CD4-positive, alpha-beta T cell treated with Interferon alpha-2 for 1 hour (primary cell): Measurements from ENCODE around the gene C19orf53.
A peak's percentile ranks its signal among the peaks of the same experiment; 100 is the strongest.
"Not testable (repeated sequence)": the region's sequence is repeated elsewhere in the genome, so short reads cannot be mapped to it uniquely, and the experiment has no call there.

ENCODE experiments used
- DNase-seq, 2 donors: peaks; one replicate each; pipeline ENCODE4 v3.0.0-alpha.2; 2020 to 2022

The C19orf53 gene

DNA sequence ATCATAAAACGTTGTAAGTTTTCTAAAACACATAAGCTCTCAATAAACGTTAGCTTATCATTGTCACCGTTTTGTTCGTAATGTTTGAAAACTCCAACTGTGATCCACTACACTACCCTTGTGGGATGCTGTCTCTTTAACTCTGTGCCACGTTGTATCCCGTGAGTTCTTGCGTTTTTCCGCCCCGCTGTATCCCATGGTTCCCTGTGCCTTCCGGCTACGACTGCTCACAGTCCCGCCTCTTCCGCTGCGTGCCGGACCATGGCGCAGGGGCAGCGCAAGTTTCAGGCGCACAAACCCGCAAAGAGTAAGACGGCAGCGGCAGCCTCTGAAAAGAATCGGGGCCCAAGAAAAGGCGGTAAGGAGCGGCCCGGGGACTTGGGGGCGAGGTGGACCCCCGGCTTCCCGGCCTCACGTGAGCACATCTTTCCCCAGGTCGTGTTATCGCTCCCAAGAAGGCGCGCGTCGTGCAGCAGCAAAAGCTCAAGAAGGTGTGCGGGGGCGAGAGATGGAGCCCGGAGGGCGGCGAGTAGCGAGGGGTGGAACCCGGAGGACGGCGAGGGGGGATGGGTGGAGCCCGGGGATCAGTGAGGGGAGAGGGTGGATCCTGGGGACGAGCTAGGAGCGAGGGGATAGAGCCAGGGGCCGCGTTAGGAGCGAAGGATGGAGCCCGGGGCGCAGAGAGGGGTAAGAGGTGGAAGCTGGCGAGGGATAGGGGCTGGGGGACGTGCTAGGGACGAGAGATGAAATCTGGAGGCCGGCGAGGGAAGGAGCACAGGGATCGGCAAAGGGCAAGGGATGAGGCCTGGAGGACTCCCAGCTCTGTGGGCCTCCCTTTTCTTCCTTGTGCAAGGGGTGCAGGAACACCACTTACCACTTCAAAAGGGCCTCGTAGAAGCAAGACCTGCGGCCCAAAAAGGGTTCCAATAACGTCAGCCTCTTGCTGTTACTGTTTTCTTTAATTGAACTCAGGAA is at the start of gene C19orf53:
Gene C19orf53, plus strand, starts transcription at position 240 of the 975 bp plus-strand sequence. Its CDS starts 22 bp downstream, at position 262.
- DNase-seq = peak; percentile 87 to 91

DNA sequence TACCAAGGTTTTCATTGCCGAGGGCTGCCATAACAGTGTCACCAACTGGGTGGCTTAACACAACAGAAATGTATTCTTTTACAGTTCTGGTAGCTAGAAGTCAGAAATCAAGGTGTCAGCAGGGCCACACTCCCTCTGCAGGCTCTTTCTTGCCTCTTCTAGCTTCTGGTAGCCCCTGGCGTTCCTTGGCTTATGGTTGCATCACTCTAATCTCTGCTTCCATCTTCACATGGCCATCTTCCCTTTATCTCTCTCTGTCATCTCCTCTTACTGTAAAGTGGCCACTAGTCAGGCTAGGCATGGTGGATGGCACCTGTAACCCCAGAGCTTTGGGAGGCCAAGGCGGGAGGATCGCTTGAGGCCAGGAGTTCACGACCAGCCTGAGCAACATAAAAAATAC is 47.9 kb upstream of the C19orf53 start:
- DNase-seq = no peak

DNA sequence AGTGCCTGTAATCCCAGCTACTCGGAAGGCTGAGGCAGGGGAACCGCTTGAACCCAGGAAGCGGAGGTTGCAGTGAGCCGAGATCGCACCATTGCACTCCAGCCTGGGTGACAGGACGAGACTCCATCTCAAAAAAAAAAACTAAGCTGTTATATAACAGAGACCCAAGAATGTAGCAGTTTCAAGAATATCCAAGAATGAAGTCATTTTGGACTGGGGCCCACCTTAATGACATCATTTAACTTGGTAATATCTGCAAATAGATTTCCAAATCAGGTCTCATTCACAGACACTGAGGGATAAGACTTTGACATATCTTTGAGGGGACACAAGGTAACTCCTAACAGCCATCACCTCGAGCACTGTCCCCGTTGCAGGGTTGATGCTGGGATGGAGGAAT is 46.5 kb upstream of the C19orf53 start:
- DNase-seq = no peak

DNA sequence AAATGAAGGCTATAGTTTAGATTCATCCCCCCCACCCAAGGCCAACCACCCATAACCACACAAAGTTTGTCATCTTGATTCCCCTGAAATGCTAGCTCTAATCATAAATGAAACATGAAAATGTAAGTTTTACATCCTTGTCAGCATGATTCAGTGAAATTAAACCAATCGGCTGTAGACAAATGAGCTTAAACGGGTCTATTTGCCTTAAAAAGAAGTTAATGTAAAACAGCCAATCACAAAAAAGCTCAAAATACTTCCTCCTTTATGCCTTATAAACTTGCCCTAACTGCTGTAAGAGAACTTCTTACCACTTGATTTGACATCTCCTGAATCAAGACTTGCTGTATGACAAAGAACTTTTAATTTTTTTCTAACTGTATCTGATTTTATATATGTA is 44.4 kb upstream of the C19orf53 start:
- no peak for DNase-seq

DNA sequence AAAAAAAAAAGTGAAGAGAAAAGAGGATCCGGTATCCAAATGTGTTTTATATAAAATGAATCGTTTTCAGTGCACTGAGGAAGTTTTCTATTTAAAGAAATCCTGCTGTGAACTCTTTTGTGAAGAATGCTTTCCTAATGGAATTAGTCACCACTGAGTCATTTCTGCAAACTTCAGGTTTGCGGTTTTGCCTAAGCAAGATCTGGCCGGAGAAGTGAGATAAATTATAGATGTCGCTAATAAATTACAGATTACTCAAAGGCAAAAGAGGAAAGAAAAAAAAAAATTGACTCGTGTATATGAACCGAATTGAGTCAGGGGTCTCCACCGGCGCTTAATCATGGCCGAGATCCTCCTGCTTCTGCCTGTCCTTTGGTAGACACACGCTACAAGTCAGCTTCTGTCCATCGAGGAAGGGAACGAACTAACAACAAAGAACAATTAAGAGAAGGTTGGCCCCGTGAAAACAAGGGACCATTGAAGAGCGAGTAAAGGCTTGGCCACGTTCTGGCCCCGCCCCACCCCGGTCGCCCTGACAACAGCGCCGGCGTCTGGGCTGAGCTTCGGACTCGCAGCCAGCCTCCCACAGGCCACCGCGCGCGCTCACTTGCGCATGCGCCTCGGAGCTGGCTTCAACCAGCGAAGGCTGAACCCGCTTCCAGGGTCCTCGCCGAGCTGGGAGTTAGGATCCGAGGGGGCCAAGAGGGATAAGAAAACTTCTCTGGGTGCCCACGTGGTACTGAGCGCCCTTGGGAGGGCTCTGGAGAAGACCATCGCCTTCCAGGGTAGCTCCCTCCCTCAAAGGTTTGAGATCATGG is 42.9 kb upstream of the C19orf53 start:
- DNase-seq = peak; percentile 93 to 95

DNA sequence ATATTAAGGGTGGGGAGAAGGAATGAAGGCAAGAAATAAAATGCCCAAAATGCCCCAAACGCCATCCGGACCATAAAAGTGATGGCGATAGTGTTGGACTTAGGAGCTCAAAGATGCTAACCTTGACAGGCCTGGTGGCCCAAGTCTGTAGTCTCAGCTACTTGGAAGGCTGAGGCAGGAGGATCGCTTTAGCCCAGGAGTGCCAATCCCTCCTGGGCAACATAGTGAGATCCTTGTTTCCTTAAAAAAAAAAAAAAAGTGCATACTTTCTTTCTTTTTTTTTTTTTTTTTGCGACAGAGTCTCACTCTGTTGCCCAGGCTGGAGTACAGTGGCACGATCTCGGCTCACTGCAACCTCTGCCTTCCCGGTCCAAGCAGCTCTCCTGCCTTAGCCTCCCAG is 41.9 kb upstream of the C19orf53 start:
- no peak for DNase-seq

DNA sequence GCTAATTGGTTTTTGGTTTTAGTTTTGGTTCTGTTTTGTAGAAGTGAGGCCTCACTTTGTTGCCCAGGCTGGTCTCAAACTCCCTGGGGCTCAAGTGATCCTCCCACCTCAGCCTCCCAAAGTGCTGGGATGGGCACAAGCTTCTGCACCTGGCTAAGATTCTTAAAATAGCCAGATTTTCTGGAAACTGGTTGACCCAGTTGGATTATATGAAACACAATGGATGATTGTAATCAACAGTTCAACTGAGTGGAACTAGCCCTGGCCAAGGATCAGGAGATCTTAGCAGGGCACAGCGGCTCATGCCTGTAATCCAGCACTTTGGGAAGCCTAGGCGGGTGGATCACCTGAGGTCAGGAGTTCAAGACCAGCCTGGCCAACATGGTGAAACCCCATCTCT is 39.5 kb upstream of the C19orf53 start:
- DNase-seq = no peak

DNA sequence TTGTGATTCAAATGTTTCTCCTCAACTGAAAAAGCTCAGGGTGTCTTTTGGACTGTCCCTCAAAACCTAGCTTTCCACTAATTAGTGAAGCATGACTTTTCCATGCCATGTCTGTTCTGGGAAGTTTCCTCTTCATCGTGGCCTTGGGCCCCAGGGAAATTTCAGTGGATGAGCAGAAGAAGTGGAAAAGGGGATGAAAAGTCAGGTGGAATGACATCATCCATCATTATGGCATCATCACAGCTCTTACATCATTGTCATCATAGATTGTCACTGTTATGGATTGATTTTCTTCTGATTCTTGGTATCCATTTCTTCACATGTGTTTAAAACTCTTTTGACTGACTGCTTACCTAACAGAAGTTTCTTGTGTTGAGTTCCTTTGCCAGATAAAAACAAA is 36.2 kb upstream of the C19orf53 start:
- DNase-seq = no peak

DNA sequence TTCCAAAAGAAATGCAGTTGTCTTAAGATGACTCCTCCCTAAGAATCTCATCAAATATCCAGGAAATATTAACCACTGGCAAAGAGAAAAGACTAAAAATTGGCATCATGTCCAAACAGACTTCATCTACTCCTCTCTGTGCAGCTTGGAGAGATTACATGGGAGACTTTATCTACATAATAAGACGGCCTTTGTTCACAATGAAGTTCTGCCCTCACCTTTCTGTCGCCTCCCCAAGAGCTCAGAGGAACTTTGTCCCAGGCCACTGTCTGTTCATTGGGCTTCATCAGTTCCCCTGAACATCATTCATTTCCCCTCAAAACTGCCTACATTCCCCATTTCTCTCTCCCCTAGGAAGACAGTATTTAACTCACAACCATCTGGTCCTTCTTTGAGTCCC is 32.4 kb upstream of the C19orf53 start:
- no peak for DNase-seq

DNA sequence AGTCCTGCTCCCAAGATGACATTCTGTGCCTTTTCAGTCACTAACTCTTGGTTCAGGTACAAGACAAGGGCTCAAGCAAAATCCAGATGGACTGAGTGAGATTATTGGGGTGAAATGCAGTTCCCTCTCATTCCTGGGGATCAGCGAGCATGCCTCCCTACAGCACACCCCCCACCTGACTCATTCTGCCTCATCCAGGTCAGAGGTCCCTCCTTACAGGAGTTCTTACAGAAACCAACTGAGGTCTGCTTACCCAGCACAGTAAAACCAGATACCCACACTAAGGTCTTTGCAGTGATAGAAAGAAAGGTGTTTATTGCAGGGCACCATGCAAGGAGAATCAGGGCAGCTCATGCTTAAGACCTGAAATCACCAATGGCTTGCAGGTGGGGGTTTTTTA is 31.5 kb upstream of the C19orf53 start:
- no peak for DNase-seq

DNA sequence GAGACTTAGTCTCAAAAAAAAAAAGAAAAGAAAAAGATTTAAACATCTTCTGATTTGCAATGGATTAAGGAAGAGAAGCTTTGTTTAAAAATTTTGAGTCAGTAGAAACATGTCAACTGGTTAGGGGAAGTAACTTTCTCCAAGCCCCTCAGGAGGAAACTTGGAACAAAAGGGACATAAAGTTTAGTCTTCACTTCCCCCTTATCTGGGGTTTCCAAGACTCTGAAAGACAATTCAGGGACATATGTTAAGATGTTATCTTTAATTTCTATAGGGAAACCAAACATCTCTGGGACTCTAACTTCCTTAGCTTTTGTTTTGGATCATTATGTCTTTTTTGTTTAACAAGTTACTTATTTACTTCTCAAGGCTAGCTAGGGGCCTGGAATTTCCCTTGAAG is 30.1 kb upstream of the C19orf53 start:
- no peak for DNase-seq

DNA sequence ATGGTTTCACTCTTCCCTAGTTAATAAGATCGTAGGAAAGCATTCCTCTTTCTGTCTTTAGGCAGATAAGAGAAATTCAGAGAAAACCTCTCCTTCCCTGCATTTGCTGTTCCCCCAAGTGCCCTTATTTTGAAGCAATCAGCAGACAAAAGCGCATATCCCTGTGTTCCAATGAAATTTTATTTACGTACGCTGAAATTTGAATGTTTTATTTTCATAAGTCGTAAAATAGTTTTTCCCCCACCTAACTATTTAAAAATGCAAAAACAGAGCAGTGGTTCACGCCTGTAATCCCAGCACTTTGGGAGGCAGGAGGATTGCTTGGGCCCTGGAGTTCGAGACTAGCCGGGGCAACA is 27.2 kb upstream of the C19orf53 start:
- DNase-seq = no peak

DNA sequence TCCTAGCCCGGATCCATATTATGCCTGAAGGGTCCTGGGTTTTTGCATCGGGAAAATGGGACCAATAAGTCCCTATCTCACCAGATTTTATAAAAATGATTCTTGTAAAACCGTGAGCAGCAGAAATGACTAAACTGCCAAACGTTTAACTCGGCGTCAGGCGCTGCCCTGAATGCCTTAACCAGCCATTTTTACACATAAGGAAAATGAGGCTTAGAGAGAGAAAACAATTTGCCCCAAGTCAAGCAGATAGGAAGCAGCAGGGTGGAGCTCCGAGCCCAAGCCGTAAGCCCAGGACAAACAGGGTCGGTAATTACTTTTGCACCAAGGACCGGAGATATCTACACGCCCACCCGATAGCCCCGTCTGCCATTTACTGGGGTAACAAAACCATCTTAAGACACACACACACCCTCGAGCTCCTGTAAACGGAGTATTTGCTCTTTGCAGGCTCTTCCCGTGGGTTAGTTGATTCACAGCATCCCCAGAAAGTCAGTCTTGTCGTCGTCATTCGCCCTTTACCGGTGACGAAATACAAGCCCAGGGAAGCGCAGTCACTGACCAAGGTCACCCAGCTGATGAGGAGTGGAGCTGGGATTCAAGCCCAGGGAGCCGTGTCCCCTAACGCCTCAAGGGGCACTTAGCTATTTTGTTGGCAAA is 26.0 kb upstream of the C19orf53 start:
- peak; percentile 23 to 36 for DNase-seq

DNA sequence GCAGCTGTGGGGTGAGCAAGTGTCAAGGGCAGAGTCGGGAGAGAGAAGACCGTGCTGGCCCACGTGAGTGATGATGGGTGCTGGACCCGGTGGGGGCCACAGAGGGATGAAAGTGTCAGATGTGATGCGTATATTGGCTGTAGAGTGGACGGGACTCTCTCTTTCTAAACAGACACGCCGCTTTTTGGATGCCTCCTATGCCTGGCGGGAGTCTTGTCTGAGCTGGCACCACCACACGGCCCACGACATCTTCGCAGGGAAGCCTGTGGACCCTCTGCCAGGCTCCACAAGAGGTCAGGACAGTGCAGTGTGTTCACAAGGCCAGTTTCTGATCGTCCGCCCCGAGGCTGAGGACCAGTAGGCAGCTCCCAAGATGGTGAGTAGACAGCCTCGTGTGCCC is 22.8 kb upstream of the C19orf53 start:
- no peak for DNase-seq

DNA sequence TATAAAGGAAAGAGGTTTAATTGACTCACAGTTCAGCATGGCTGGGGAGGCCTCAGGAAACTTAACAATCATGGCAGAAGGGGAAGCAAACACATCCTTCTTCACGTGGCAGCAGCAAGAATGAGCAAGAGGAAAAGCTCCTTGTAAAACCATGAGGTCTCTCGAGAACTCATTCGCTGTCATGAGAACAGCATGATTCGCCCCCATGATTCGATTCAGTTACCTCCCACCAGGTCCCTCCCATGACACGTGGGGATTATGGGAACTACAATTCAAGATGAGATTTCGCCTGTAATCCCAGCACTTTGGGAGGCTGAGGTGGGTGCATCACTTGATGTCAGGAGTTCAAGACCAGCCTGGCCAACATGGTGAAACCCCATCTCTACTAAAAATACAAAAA is 20.6 kb upstream of the C19orf53 start:
- not testable (repeated sequence) for DNase-seq

DNA sequence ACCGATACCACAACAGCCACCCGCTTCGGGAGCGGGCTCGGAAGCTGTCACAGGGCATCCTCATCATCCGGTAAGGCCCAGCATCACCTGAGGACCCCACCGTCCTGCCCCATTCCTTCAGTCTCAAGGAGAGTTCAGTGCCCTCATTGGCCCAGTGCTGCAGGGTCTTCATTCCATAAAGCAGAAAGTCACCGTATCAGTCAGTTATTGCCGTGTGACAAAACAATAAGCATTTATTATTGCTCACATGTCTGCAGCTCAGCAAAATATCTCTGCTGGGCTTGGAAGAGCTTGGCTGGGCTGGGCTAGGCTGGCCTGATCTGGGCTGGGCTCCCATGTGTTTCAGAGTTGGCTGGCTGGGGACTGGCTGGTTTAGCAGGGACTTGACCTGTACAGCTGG is 18.0 kb upstream of the C19orf53 start:
- no peak for DNase-seq

DNA sequence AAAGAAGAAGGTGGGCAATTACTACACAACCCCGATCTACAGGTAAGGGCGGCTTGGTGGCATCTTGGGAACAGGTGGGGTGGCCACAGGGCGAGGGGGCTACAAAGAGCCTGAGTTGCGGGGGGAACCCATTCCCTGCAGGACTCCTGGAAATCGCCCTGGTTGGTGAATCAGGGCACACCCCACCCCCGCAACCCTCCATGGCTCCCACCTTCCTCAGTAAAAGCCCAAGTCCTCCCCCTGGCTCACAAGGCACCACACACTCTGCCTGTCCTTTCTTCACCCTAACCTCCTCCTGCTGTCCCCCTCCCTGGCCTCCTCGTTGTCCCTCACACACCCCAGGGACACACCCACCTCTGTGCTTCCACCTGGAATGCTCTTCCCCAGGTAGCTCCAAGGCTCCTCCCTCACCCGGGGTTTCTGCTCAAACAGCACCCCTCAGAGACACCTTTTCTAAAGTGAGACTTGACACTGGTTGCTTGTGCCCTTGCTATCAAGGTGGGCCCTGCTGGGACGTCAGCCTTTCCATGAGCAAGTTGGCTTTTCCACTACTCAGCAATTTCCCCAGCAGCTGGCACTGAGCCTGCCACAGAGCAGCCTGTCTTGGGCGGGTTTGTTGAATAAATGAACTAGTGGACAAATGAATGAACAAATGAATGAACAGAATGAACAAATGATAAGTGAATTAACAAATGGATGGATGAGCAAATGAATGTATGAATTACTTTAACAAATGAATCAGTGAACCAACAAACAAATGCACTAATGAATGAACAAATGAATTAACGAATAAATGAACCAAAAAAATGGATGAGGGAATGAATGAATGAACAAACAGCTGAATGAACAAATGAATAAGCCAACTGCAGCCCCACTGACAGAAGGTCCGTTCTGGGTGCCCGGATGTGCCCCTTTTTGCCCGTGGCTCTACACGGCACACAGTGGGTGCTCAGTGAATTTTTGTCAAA is 16.2 kb upstream of the C19orf53 start:
- no peak for DNase-seq

DNA sequence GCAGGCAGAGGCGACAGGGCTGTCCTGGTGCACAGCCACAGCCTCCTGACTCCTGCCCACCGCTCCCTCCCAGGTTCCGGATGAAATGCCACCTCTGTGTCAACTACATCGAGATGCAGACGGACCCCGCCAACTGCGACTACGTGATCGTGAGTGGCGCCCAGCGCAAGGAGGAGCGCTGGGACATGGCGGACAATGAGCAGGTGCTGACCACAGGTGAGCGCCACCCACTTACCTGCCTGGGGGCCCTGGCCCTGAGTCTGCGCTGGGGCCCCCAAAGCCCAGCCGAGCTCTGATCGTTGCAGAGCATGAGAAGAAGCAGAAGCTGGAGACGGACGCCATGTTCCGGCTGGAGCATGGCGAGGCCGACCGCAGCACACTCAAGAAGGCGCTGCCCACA is 15.5 kb upstream of the C19orf53 start:
- no peak for DNase-seq

DNA sequence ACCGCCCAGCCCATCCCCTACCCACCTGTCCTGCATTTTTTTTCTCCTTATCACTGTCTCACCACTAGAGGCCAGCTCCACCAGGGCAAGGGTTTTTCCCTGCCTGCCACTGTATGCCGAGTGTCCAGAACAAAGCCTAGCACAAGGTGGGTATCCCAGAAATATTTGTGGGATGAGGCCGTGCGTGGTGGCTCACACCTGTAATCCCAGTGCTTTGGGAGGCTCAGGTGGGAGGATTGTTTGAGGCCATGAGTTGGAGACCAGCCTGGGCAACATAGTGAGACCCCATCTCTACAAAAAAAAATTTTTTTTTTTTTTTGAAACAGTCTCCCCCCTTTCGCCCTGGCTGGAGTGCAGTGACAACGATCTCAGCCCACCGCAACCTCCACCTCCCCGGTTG is 12.8 kb upstream of the C19orf53 start:
- DNase-seq = no peak

DNA sequence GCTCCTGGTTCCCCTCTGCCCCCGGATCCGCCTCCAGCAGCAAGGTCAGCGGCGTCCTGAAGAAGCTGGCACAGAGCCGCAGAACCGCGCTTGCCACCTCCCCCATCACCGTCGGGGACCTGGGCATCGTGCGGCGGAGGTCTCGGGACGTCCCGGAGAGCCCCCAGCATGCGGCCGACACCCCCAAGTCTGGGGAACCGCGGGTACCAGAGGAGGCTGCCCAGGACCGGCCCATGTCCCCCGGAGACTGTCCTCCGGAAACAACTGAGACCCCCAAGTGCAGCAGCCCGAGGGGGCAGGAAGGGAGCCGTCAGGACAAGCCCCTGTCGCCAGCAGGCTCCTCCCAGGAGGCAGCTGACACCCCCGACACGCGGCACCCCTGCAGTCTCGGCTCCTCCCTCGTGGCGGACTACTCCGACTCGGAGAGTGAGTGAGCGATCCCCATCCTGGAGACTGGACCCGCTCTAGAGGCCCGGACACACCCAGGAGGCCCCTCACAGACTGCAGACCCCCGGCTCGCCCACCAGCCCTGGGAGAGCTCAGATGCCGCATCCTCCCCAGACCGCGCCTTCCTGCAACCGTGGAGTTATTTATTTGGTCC is 11.5 kb upstream of the C19orf53 start:
- DNase-seq = no peak

DNA sequence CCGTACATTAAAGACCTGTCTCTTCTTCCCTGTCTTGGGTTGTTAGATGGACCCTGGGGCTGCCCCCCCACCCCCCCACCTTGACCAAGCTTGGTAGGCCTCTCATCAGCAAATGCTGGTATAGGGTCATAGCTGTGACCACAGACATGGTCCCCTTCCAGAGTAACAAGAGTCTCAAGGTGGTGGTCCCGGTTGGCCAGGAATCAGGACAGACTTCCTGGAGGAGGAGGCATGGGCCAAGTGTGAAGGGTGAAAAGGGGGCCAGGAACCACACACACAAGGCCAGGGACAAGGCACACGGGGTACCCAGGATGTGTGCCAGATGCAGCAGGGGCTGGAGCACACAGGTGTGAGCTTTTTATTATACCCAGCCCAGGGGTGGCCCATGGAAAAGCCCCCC is 11.0 kb upstream of the C19orf53 start:
- DNase-seq = no peak
